HepG2 (cell line): ENCODE measurements around the gene TNN. TPM values are rescaled to one million over a fixed set of nuclear protein-coding genes. Genes with fewer than 3 reads are reported as not detected.

Experiments used
- ATAC-seq: fragments of 200-7000 bp; cut with Tn5 transposase; 3 replicates; pipeline ENCODE4 v1.9.1; 2020; ENCODE audit warnings: mild to moderate bottlenecking, moderate library complexity
- BruUV-seq: library from RNA; stranded (reverse); fragments of 400-500 nt; replicated peaks from 2 replicates; lab custom pipeline; 2021; lab: Mats Ljungman, UMichigan
- CTCF ChIA-PET: fragments of 300-600 bp; formaldehyde crosslinking; extraction: SDS; loops from one replicate; lab custom pipeline; 2021; ENCODE audit warnings: low total read pairs, inconsistent platforms, low intra/inter-chr PET ratio; lab: Yijun Ruan, JAX
- POLR2A ChIA-PET: fragments of 350-600 bp; sonication (Branson Sonifier 250); formaldehyde crosslinking; loops from one replicate; lab custom pipeline; 2020; ENCODE audit warnings: antibody characterized with exemption, inconsistent platforms; lab: Yijun Ruan, JAX
- DNase-seq: peaks from one replicate; pipeline ENCODE4 v3.0.0-alpha.2; 2015; ENCODE audit warnings: low spot score
- FAIRE-seq: peaks from 3 replicates; lab custom pipeline; 2011; peaks lifted over from hg19 to GRCh38; lab: Jason Lieb, UNC
- H2AFZ ChIP-seq: one replicate; pipeline ENCODE4 v1.6.1; 2011; ENCODE audit warnings: low read length, inconsistent platforms
- H3K27ac ChIP-seq: fragments of 300-600 bp; 3 replicates; pipeline ENCODE4 v1.8.0; 2011; ENCODE audit warnings: mixed run types, mild to moderate bottlenecking, mixed read lengths, low read length, inconsistent platforms; ENCODE audit not compliant: insufficient read depth; ENCODE audit errors: extremely low read length
- H3K27me3 ChIP-seq, 2 experiments: fragments of 200-600 bp in 1 of 2; 2 replicates in 1 of 2; 3 replicates in 1 of 2; pipeline versions ENCODE4 v1.6.0 to v1.8.0; 2011; ENCODE audit warnings: low read length in 2 of 2, mild to moderate bottlenecking in 2 of 2, moderate library complexity in 2 of 2, inconsistent platforms in 1 of 2; ENCODE audit not compliant: insufficient read depth in 2 of 2, control insufficient read depth in 1 of 2
- H3K36me3 ChIP-seq, 2 experiments: fragments of 200-600 bp in 1 of 2; replicated peaks in 1 of 2; 2 replicates in 1 of 2; 3 replicates in 1 of 2; pipeline versions ENCODE4 v1.5.1 to v1.8.0; 2011; ENCODE audit warnings: low read length in 2 of 2, inconsistent platforms in 1 of 2; ENCODE audit not compliant: insufficient read depth in 2 of 2, control insufficient read depth in 1 of 2
- H3K4me1 ChIP-seq: 2 replicates; pipeline ENCODE4 v1.5.1; 2012; ENCODE audit warnings: low read length, inconsistent platforms; ENCODE audit not compliant: insufficient read depth
- H3K4me2 ChIP-seq: 2 replicates; pipeline ENCODE4 v1.6.0; 2011; ENCODE audit warnings: low read depth, low read length, inconsistent platforms
- H3K4me3 ChIP-seq, 3 experiments: fragments of 200-600 bp in 1 of 3; sonication (generic), shearing (Covaris generic) in 1 of 3; replicated peaks in 1 of 3; 2 replicates each; pipeline ENCODE4 v1.5.1; 2011 to 2016; ENCODE audit warnings: low read length in 3 of 3, inconsistent platforms in 2 of 3, low read depth in 2 of 3, mild to moderate bottlenecking in 2 of 3, control low read depth in 1 of 3, mixed read lengths in 1 of 3; ENCODE audit not compliant: insufficient read depth in 1 of 3
- H3K79me2 ChIP-seq: one replicate; pipeline ENCODE4 v1.6.1; 2011; ENCODE audit warnings: low read length, inconsistent platforms; ENCODE audit not compliant: insufficient read depth
- H3K9ac ChIP-seq: 2 replicates; pipeline ENCODE4 v1.6.0; 2011; ENCODE audit warnings: mild to moderate bottlenecking, low read depth, low read length, inconsistent platforms; ENCODE audit not compliant: insufficient read depth
- H3K9me3 ChIP-seq: 2 replicates; pipeline ENCODE4 v1.5.1; 2012; ENCODE audit warnings: mild to moderate bottlenecking, low read length
- H4K20me1 ChIP-seq: 2 replicates; pipeline ENCODE4 v1.6.0; 2011; ENCODE audit warnings: inconsistent platforms, mild to moderate bottlenecking, low read length, moderate library complexity; ENCODE audit not compliant: insufficient read depth
- BCL6 ChIP-seq: IDR thresholded peaks from 2 replicates; pipeline ENCODE4 v1.6.1; 2016; ENCODE audit warnings: missing genetic modification reagents, missing compliant biosample characterization
- CEBPB ChIP-seq: IDR thresholded peaks from 2 replicates; pipeline ENCODE4 v1.6.1; 2011; ENCODE audit warnings: low read depth, low read length, improper control_type of control experiment, borderline replicate concordance
- CENPX ChIP-seq: sonication (generic); formaldehyde crosslinking; IDR thresholded peaks from 2 replicates; pipeline ENCODE4 v1.9.0; 2021; ENCODE audit warnings: mild to moderate bottlenecking, missing genetic modification reagents, moderate library complexity
- HDAC6 ChIP-seq: fragments of 200-600 bp; sonication (generic); IDR thresholded peaks from 2 replicates; pipeline ENCODE4 v1.7.0; 2017; ENCODE audit warnings: mild to moderate bottlenecking, antibody characterized with exemption, low read length, low read depth
- MZF1 ChIP-seq: sonication (generic); formaldehyde crosslinking; IDR thresholded peaks from 2 replicates; pipeline ENCODE4 v1.8.1; 2023; ENCODE audit warnings: mild to moderate bottlenecking, missing genetic modification reagents, borderline replicate concordance
- PITX1 ChIP-seq: sonication (generic); formaldehyde crosslinking; IDR thresholded peaks from 2 replicates; pipeline ENCODE4 v1.5.1; 2020; ENCODE audit warnings: mild to moderate bottlenecking, missing genetic modification reagents
- SNAPC5 ChIP-seq: sonication (generic); formaldehyde crosslinking; IDR thresholded peaks from 2 replicates; pipeline ENCODE4 v1.8.1; 2023; ENCODE audit warnings: mild to moderate bottlenecking, missing genetic modification reagents, borderline replicate concordance
- STAG1 ChIP-seq: sonication (generic); formaldehyde crosslinking; IDR thresholded peaks from 2 replicates; pipeline ENCODE4 v1.4.0; 2020; ENCODE audit warnings: missing genetic modification reagents
- ZBTB21 ChIP-seq: sonication (generic); formaldehyde crosslinking; IDR thresholded peaks from 2 replicates; pipeline ENCODE4 v1.4.0; 2020; ENCODE audit warnings: missing genetic modification reagents
- ZNF101 ChIP-seq: sonication (generic); formaldehyde crosslinking; IDR thresholded peaks from 2 replicates; pipeline ENCODE4 v1.4.0; 2020; ENCODE audit warnings: mild to moderate bottlenecking, low read depth, missing genetic modification reagents, borderline replicate concordance
- ZNF224 ChIP-seq: sonication (generic); formaldehyde crosslinking; IDR thresholded peaks from 2 replicates; pipeline ENCODE4 v1.5.0; 2020; ENCODE audit warnings: mild to moderate bottlenecking, missing genetic modification reagents
- ZNF333 ChIP-seq: sonication (generic); formaldehyde crosslinking; IDR thresholded peaks from 2 replicates; pipeline ENCODE4 v1.4.0; 2020; ENCODE audit warnings: mild to moderate bottlenecking, missing genetic modification reagents, borderline replicate concordance
- ZNF710 ChIP-seq: sonication (generic); formaldehyde crosslinking; IDR thresholded peaks from 2 replicates; pipeline ENCODE4 v1.5.0; 2020; ENCODE audit warnings: mild to moderate bottlenecking, missing genetic modification reagents, borderline replicate concordance
- ZNF83 ChIP-seq: sonication (generic); formaldehyde crosslinking; IDR thresholded peaks from 2 replicates; pipeline ENCODE4 v1.4.0; 2020; ENCODE audit warnings: missing genetic modification reagents, mild to moderate bottlenecking, borderline replicate concordance
- WGBS: methylation state at CpG from one replicate; pipeline ENCODE4 v1.1.6; 2017; ENCODE audit warnings: low lambda C conversion rate; 5-methylcytosine and 5-hydroxymethylcytosine counted together
- in situ Hi-C: cut with HindIII; loops from 2 replicates; pipeline ENCODE4 v1.10.0; 2017; ENCODE audit warnings: low pct_unique_long_range_greater_than_20kb; ENCODE audit not compliant: extremely low pct_ligation_motif_present
- intact Hi-C: fragments of 100-400 bp; cut with micrococcal nuclease; formaldehyde crosslinking; loops from one replicate; pipeline ENCODE4 v1.10.0; 2022; ENCODE audit not compliant: unreplicated experiment
- polyA plus RNA-seq, 8 experiments: library from polyadenylated mRNA; depleted of rRNA in 3 of 8; stranded (reverse) in 7 of 8; unstranded in 1 of 8; fragments of >200 nt; fragmentation: Illumina TruSeq in 4 of 8; extraction: Trizol in 4 of 8; gene quantifications; 2 replicates each; pipeline versions ENCODE4 v1.2.1 to v1.2.3, GENCODE V29; 2011 to 2016; ENCODE audit warnings: low read depth in 4 of 8, missing spikeins in 1 of 8, mixed read lengths in 1 of 8; ENCODE audit not compliant: insufficient read depth in 1 of 8
- total RNA-seq, 5 experiments: library from RNA; depleted of rRNA; stranded (reverse); fragments of >200 nt; fragmentation: Illumina TruSeq; extraction: Trizol; gene quantifications; 2 replicates each; pipeline ENCODE4 v1.2.3, GENCODE V29; 2016; ENCODE audit warnings: low read depth in 1 of 5

The TNN gene
- total and polyA plus RNA-seq, 2 of the 13 experiments (the other 11 are each of a cell fraction or from before 2014, with no cell fraction given): not detected

GRCh38 chr1:175124861-175125260, 57.2 kb downstream of the TNN start:
- POLR2A ChIA-PET: interaction anchor here (1.0 to 1.6 kb wide), 3 partner anchors 95 to 126 kb away, joined by 3 to 10 read pairs (median 7); partner anchors contain the start of gene MRPS14
- H3K27ac ChIP-seq: no peak overlapping the region
- no peaks in the 10 kb centered on the region for H4K20me1 ChIP-seq
- no peaks in the 10 kb centered on the region for H3K4me1 ChIP-seq
- no peak overlapping the region for H3K4me3 ChIP-seq
- DNase-seq: no peak
- H3K27me3 ChIP-seq: no peaks in the 10 kb centered on the region; a peak in 1 of 5 replicates
- no peak for FAIRE-seq
- H3K4me2 ChIP-seq: no peak overlapping the region
- ATAC-seq: no peak
- 0 out of 2 replicates have a peak, but pooled peaks have one; percentile 26 for TF ChIP-seq CEBPB
- no peak for TF ChIP-seq ZNF710
- no peaks in the 10 kb centered on the region for H3K79me2 ChIP-seq
- H2AFZ ChIP-seq: no peak overlapping the region
- in situ Hi-C loops: no loop called here
- intact Hi-C loops: loop anchor here (1.0 kb wide), 1 partner anchor 96 kb away; no protein-coding TSS in a partner anchor
- WGBS: 21% methylated on average over 1 of the region's 1 CpG
- no peaks in the 10 kb centered on the region for H3K9me3 ChIP-seq
- CTCF ChIA-PET: interaction anchor here (1.1 to 1.9 kb wide), 2 partner anchors 95 to 355 kb away, joined by 4 to 39 read pairs; no protein-coding TSS in a partner anchor
- H3K9ac ChIP-seq: no peak overlapping the region
- no peaks in the 10 kb centered on the region for H3K36me3 ChIP-seq
- no TSS peak for BruUV-seq

DNA sequence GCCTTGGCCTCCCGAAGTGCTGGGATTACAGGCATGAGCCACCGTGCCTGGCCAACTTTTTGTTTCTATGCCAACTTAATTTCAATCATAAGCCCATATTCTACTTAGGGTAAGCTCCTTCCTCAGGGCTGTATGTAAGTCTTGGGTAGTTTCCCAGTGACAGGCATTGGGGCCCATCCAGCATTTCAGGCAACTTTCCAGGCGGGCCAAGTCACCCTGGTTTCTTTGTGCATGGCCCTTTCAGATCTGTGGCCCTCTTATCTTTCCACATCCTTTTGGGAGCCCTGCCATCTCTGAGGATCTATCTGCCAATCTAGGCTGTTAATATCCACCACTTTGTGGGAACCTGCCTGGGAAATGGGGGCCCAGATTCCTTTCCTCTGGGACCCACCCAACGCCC, 58.7 kb downstream of the TNN start:
- no peaks in the 10 kb centered on the region; a peak in 1 of 5 replicates for H3K27me3 ChIP-seq
- intact Hi-C loops: no loop called here
- 24% methylated on average over 4 of the region's 4 CpGs for whole genome bisulfite sequencing
- TF ChIP-seq ZNF83 (no peak), ZNF224 (CRISPR knock-in tag) (no peak), STAG1 (CRISPR knock-in tag) (no peak), SNAPC5 (CRISPR knock-in tag) (no peak), HDAC6 (no peak), PITX1 (CRISPR knock-in tag) (no peak), ZNF333 (CRISPR knock-in tag) (no peak), MZF1 (no peak), BCL6 (no peak), CENPX (CRISPR knock-in tag) (no peak), ZNF101 (CRISPR knock-in tag) (no peak), ZBTB21 (CRISPR knock-in tag) (no peak)

More for the DNA sequence above, 58.7 kb downstream of the TNN start:
- DNase-seq (no peak), FAIRE-seq (no peak), ATAC-seq (no peak)
- no peak overlapping the region for H3K9ac ChIP-seq
- POLR2A ChIA-PET: interaction anchor here (1.6 kb wide), 2 partner anchors 97 to 103 kb away, joined by 7 to 10 read pairs; partner anchors contain the start of gene MRPS14
- H3K4me1 ChIP-seq: no peaks in the 10 kb centered on the region
- BruUV-seq: no TSS peak
- no peaks in the 10 kb centered on the region for H4K20me1 ChIP-seq
- no peak overlapping the region for H3K4me3 ChIP-seq
- H3K4me2 ChIP-seq: no peak overlapping the region
- H3K9me3 ChIP-seq: no peaks in the 10 kb centered on the region
- in situ Hi-C loops: no loop called here
- no peaks in the 10 kb centered on the region for H3K79me2 ChIP-seq
- no peaks in the 10 kb centered on the region for H3K36me3 ChIP-seq
- CTCF ChIA-PET: interaction anchor here (1.1 kb wide), 1 partner anchor 97 kb away, joined by 3 read pairs; no protein-coding TSS in a partner anchor
- H2AFZ ChIP-seq: no peak overlapping the region
- no peak overlapping the region for H3K27ac ChIP-seq
